Diencephalon (tissue), 1 donor: ENCODE data around the gene SLC45A1. TPM values are rescaled to one million over a fixed set of nuclear protein-coding genes. Genes with fewer than 3 reads are reported as not detected.

Experiments used
- small RNA-seq: library from RNA; depleted of rRNA; stranded (forward); fragments of <200 nt; gene quantifications from one replicate; pipeline ENCODE3, GENCODE V24; 2014
- total RNA-seq: library from RNA; depleted of rRNA; stranded (reverse); fragments of >200 nt; gene quantifications from one replicate; pipeline ENCODE4 v1.2.3, GENCODE V29; 2014

The SLC45A1 gene
- total RNA-seq: 10.8 TPM

GRCh38 chr1:8317647-8318381, at the start of gene SLC45A1:
Gene SLC45A1, plus strand, starts transcription at chr1:8318114. Its CDS starts 6,216 bp downstream, at chr1:8324330.

Small RNA genes lying within 50 kb of the gene (small RNA-seq; reads per million reads assigned to genes)
- gene RF00019: not detected
- gene RNU6-991P: not detected
